H1 (cell line): Measurements from ENCODE around the gene ZNF484. TPM values are rescaled to one million over a fixed set of nuclear protein-coding genes. Genes with fewer than 3 reads are reported as not detected.

Experiments used
- CTCF ChIA-PET: fragments of 300-600 bp; sonication (Branson Sonifier 250); formaldehyde crosslinking; loops from one replicate; lab custom pipeline; 2021; ENCODE audit not compliant: partially characterized antibody; lab: Charles Lee
- POLR2A ChIA-PET: fragments of 300-600 bp; sonication (Branson Sonifier 250); formaldehyde crosslinking; loops from one replicate; lab custom pipeline; 2021; ENCODE audit warnings: inconsistent platforms; ENCODE audit not compliant: partially characterized antibody; lab: Charles Lee
- DNase-seq, 2 experiments: peaks; one replicate each; pipeline versions ENCODE4 v3.0.0 to v3.0.0-alpha.2; 2010 to 2022; ENCODE audit warnings: low spot score in 2 of 2, low read depth in 1 of 2, mixed read lengths in 1 of 2
- FAIRE-seq: peaks from 2 replicates; lab custom pipeline; 2011; peaks lifted over from hg19 to GRCh38; lab: Jason Lieb, UNC
- H2AFZ ChIP-seq: 2 replicates; pipeline ENCODE4 v1.8.1; 2012; ENCODE audit warnings: low read length, inconsistent platforms
- H2AK5ac ChIP-seq: 2 replicates; pipeline ENCODE4 v1.6.1; 2013; ENCODE audit warnings: low read depth, low read length
- H2BK120ac ChIP-seq: replicated peaks from 2 replicates; pipeline ENCODE3; 2013; ENCODE audit warnings: low read depth, low read length, inconsistent platforms
- H2BK12ac ChIP-seq: 2 replicates; pipeline ENCODE4 v1.6.1; 2013; ENCODE audit warnings: low read depth, low read length
- H2BK15ac ChIP-seq: 2 replicates; pipeline ENCODE4 v1.6.1; 2013; ENCODE audit warnings: low read length
- H2BK20ac ChIP-seq: 2 replicates; pipeline ENCODE4 v1.6.1; 2013; ENCODE audit warnings: low read length
- H2BK5ac ChIP-seq: 2 replicates; pipeline ENCODE4 v1.6.1; 2013; ENCODE audit warnings: low read depth, low read length
- H3K14ac ChIP-seq: 2 replicates; pipeline ENCODE4 v1.6.1; 2013; ENCODE audit warnings: inconsistent platforms; ENCODE audit not compliant: insufficient read length
- H3K18ac ChIP-seq: 2 replicates; pipeline ENCODE4 v1.6.1; 2013; ENCODE audit warnings: low read length; ENCODE audit errors: extremely low read depth
- H3K23ac ChIP-seq: 2 replicates; pipeline ENCODE4 v1.6.1; 2013; ENCODE audit warnings: inconsistent platforms; ENCODE audit not compliant: insufficient read length
- H3K23me2 ChIP-seq: 2 replicates; pipeline ENCODE4 v1.6.1; 2013; ENCODE audit warnings: low read depth, low read length
- H3K27ac ChIP-seq: 2 replicates; pipeline ENCODE4 v1.6.1; 2011; ENCODE audit warnings: low read depth, low read length, inconsistent platforms
- H3K27me3 ChIP-seq, 4 experiments: replicated peaks in 1 of 4; 1 replicate in 1 of 4; 2 replicates in 3 of 4; pipeline versions ENCODE4 v1.6.1 to v1.8.1; 2011 to 2013; ENCODE audit warnings: low read length in 3 of 4, mild to moderate bottlenecking in 3 of 4, inconsistent platforms in 2 of 4, mixed read lengths in 2 of 4, moderate library complexity in 1 of 4; ENCODE audit not compliant: control insufficient read depth in 3 of 4, insufficient read depth in 3 of 4; ENCODE audit errors: extremely low read depth in 1 of 4
- H3K36me3 ChIP-seq, 4 experiments: 2 replicates each; pipeline versions ENCODE4 v1.6.1 to v1.8.1; 2011 to 2013; ENCODE audit warnings: mild to moderate bottlenecking in 4 of 4, low read length in 3 of 4, moderate library complexity in 2 of 4, control low read depth in 1 of 4, inconsistent platforms in 1 of 4; ENCODE audit not compliant: insufficient read depth in 4 of 4, control insufficient read depth in 2 of 4
- H3K4ac ChIP-seq: replicated peaks from 2 replicates; pipeline ENCODE3; 2013; ENCODE audit warnings: low read length, low read depth, mixed read lengths, inconsistent platforms; ENCODE audit not compliant: insufficient read length
- H3K4me1 ChIP-seq, 4 experiments: replicated peaks in 1 of 4; 1 replicate in 1 of 4; 2 replicates in 3 of 4; pipeline versions ENCODE4 v1.6.1 to v1.8.1; 2011 to 2013; ENCODE audit warnings: low read length in 3 of 4, inconsistent platforms in 2 of 4, mixed read lengths in 1 of 4; ENCODE audit not compliant: insufficient read depth in 4 of 4, control insufficient read depth in 3 of 4
- H3K4me2 ChIP-seq, 2 experiments: 2 replicates each; pipeline versions ENCODE4 v1.6.1 to v1.8.1; 2011 to 2013; ENCODE audit warnings: low read depth in 2 of 2, low read length in 2 of 2, control low read depth in 1 of 2, inconsistent platforms in 1 of 2, mild to moderate bottlenecking in 1 of 2; ENCODE audit not compliant: insufficient read depth in 1 of 2
- H3K4me3 ChIP-seq, 4 experiments: fragments of 200-600, 300-600 bp in 1 of 4; sonication (generic), shearing (Covaris generic), sonication (Bioruptor Twin) in 1 of 4; 2 replicates each; pipeline versions ENCODE4 v1.5.1 to v1.8.1; 2011 to 2016; ENCODE audit warnings: low read length in 4 of 4, low read depth in 3 of 4, control low read depth in 2 of 4, inconsistent platforms in 2 of 4, mild to moderate bottlenecking in 2 of 4, mixed read lengths in 1 of 4, moderate library complexity in 1 of 4; ENCODE audit not compliant: insufficient read depth in 2 of 4; ENCODE audit errors: extremely low read depth in 1 of 4
- H3K56ac ChIP-seq: replicated peaks from 2 replicates; pipeline ENCODE3; 2013; ENCODE audit warnings: low read depth, mild to moderate bottlenecking, mixed read lengths, low read length, inconsistent platforms; ENCODE audit not compliant: insufficient read length
- H3K79me1 ChIP-seq: 2 replicates; pipeline ENCODE4 v1.6.1; 2013; ENCODE audit warnings: low read depth, low read length, control low read depth
- H3K79me2 ChIP-seq, 2 experiments: 2 replicates each; pipeline versions ENCODE4 v1.6.1 to v1.8.1; 2012 to 2013; ENCODE audit warnings: low read length in 2 of 2, mild to moderate bottlenecking in 2 of 2, inconsistent platforms in 1 of 2; ENCODE audit not compliant: insufficient read depth in 2 of 2, control insufficient read depth in 1 of 2
- H3K9ac ChIP-seq, 4 experiments: replicated peaks in 1 of 4; 1 replicate in 1 of 4; 2 replicates in 3 of 4; pipeline versions ENCODE4 v1.6.1 to v1.8.1; 2011 to 2013; ENCODE audit warnings: low read depth in 3 of 4, low read length in 3 of 4, control low read depth in 2 of 4, mild to moderate bottlenecking in 2 of 4, moderate library complexity in 2 of 4, inconsistent platforms in 1 of 4; ENCODE audit errors: extremely low read depth in 1 of 4
- H3K9me3 ChIP-seq, 2 experiments: 2 replicates each; pipeline versions ENCODE4 v1.6.1 to v1.8.1; 2012 to 2013; ENCODE audit warnings: mild to moderate bottlenecking in 2 of 2, moderate library complexity in 2 of 2, control low read depth in 1 of 2, inconsistent platforms in 1 of 2, low read depth in 1 of 2, low read length in 1 of 2, mixed read lengths in 1 of 2; ENCODE audit not compliant: insufficient read depth in 2 of 2
- H4K20me1 ChIP-seq, 2 experiments: replicated peaks in 1 of 2; 2 replicates each; pipeline versions ENCODE3 to v1.8.1; 2011 to 2013; ENCODE audit warnings: inconsistent platforms in 2 of 2, low read length in 2 of 2, mild to moderate bottlenecking in 1 of 2; ENCODE audit not compliant: insufficient read depth in 2 of 2, control insufficient read depth in 1 of 2
- H4K5ac ChIP-seq: 2 replicates; pipeline ENCODE4 v1.6.1; 2013; ENCODE audit warnings: low read length, low read depth, mixed read lengths, inconsistent platforms; ENCODE audit not compliant: insufficient read length
- H4K8ac ChIP-seq: 2 replicates; pipeline ENCODE4 v1.8.0; 2013; ENCODE audit warnings: mild to moderate bottlenecking, moderate library complexity, low read length, inconsistent platforms; ENCODE audit not compliant: insufficient read depth; ENCODE audit errors: extremely low read depth
- H4K91ac ChIP-seq: replicated peaks from 2 replicates; pipeline ENCODE3; 2013; ENCODE audit warnings: low read length, mixed read lengths, inconsistent platforms; ENCODE audit not compliant: insufficient read length
- BACH1 ChIP-seq: IDR thresholded peaks from 2 replicates; pipeline ENCODE4 v1.6.1; 2012; ENCODE audit warnings: low read length, improper control_type of control experiment
- GTF2F1 ChIP-seq: IDR thresholded peaks from 2 replicates; pipeline ENCODE4 v1.6.1; 2012; ENCODE audit warnings: low read depth, low read length, improper control_type of control experiment, borderline replicate concordance
- KDM4A ChIP-seq: IDR thresholded peaks from one replicate; pipeline ENCODE4 v1.7.1; 2012; ENCODE audit warnings: low read depth, mild to moderate bottlenecking, moderate library complexity, low read length, inconsistent platforms; ENCODE audit not compliant: severe bottlenecking
- MAX ChIP-seq: IDR thresholded peaks from 2 replicates; pipeline ENCODE4 v1.6.1; 2012; ENCODE audit warnings: inconsistent platforms
- SIN3A ChIP-seq, 2 experiments: IDR thresholded peaks in 1 of 2; conservative IDR thresholded peaks in 1 of 2; 2 replicates each; pipeline ENCODE4 v1.6.1; 2011 to 2012; ENCODE audit warnings: low read length in 2 of 2, improper control_type of control experiment in 1 of 2, low read depth in 1 of 2, mild to moderate bottlenecking in 1 of 2
- SP4 ChIP-seq: IDR thresholded peaks from 2 replicates; pipeline ENCODE4 v1.6.1; 2012; ENCODE audit warnings: low read length, inconsistent platforms
- WGBS, 2 experiments: shearing (Covaris generic) in 1 of 2; methylation state at CpG; one replicate each; pipeline versions ENCODE4 v1.1.6 to v1.1.7; 2013 to 2015; ENCODE audit warnings: low lambda C conversion rate in 2 of 2, mixed read lengths in 2 of 2, inconsistent platforms in 1 of 2, low coverage in 1 of 2, missing lambda C conversion rate in 1 of 2; ENCODE audit not compliant: insufficient replicate concordance in 2 of 2, insufficient coverage in 1 of 2, insufficient read length in 1 of 2; ENCODE audit errors: extremely low coverage in 1 of 2, missing lambda C conversion rate in 1 of 2; 5-methylcytosine and 5-hydroxymethylcytosine counted together
- polyA plus RNA-seq, 7 experiments: library from polyadenylated mRNA; depleted of rRNA in 3 of 7; stranded (reverse) in 5 of 7; unstranded in 2 of 7; fragments of >200 nt in 5 of 7; fragments of 200-250 nt in 2 of 7; gene quantifications; 1 replicate in 5 of 7; 2 replicates in 1 of 7; 4 replicates in 1 of 7; pipeline versions ENCODE4 v1.2.1 to v1.2.3, GENCODE V29; 2011 to 2013; ENCODE audit warnings: missing spikeins in 2 of 7, mixed read lengths in 2 of 7
- total RNA-seq: library from RNA; stranded (reverse); fragmentation: NEBNext Ultra II Directional; extraction: Animal tissue kit (Norgen Biotek cat#: 25700); gene quantifications from 2 replicates; pipeline ENCODE4 v1.2.1, GENCODE V29; 2021

ZNF484 gene
- total and polyA plus RNA-seq, 2 of the 8 experiments (the other 6 are each of a cell fraction or from before 2014, with no cell fraction given), result 1.3 to 11.5 TPM

GRCh38 chr9:92860867-92861266 is 17.0 kb downstream of the ZNF484 start:
- Histone ChIP-seq H3K4me1 (no peaks in the 10 kb centered on the region), H3K23me2 (no peaks in the 10 kb centered on the region), H3K36me3 (peaks cover 2 to 14% (median 8%) of the 10 kb centered on the region in 4 experiments; a peak in 6 of 8 replicates), H3K4me3 (no peak overlapping the region), H3K79me2 (peaks cover 0 to 18% of the 10 kb centered on the region in 2 experiments; a peak in 2 of 4 replicates), H3K27me3 (no peaks in the 10 kb centered on the region), H3K4ac (no peak overlapping the region), H3K23ac (no peak overlapping the region), H3K56ac (no peak overlapping the region), H4K91ac (no peak overlapping the region), H3K79me1 (0 out of 2 replicates have a peak, but pooled peaks cover 2% of the 10 kb centered on the region), H4K20me1 (no peaks in the 10 kb centered on the region), H3K14ac (no peak overlapping the region), H2BK5ac (no peak overlapping the region), H2AFZ (no peak overlapping the region), H3K4me2 (no peak overlapping the region), H4K5ac (no peak overlapping the region), H2AK5ac (no peak overlapping the region), H3K18ac (no peak overlapping the region), H3K9me3 (no peaks in the 10 kb centered on the region), H2BK20ac (no peak overlapping the region), H2BK120ac (no peak overlapping the region), H2BK12ac (no peak overlapping the region), H3K9ac (no peak overlapping the region), H3K27ac (no peak overlapping the region), H4K8ac (no peak overlapping the region), H2BK15ac (no peak overlapping the region)
- ChIA-PET CTCF (interaction anchor here (1.2 to 1.3 kb wide), 2 partner anchors 10 to 52 kb away, joined by 3 to 5 read pairs; no protein-coding TSS in a partner anchor), POLR2A (no interaction called here)
- DNase-seq, result no peak
- no peak for FAIRE-seq
- 94% methylated on average over 1 of the region's 1 CpG; no CpG with 5 or more reads in 1 of the 2 experiments for WGBS, 2 experiments
- no peak for TF ChIP-seq SIN3A (conservative IDR thresholded peaks at IDR 0.05 in 1 of 2, IDR thresholded peaks at IDR 0.05 in 1 of 2; ENCODE audit: low read depth in 1 of 2, low read length in 2 of 2)
- TF ChIP-seq GTF2F1, result no peak
- TF ChIP-seq SP4, result no peak
- no peak for TF ChIP-seq KDM4A
- no peak for TF ChIP-seq BACH1
- TF ChIP-seq MAX, result no peak
